NCI-H345 (cell line): ENCODE results near the gene LDLRAD4.
A peak's percentile ranks its signal among the peaks of the same experiment; 100 is the strongest.
"Not testable (repeated sequence)": the region's sequence is repeated elsewhere in the genome, so short reads cannot be mapped to it uniquely, and the experiment has no call there.

ENCODE experiments used
- DNase-seq: peaks from one replicate; lab custom pipeline; 2025; lab: John Stamatoyannopoulos, UW

The LDLRAD4 gene

GRCh38 chr18:13487237-13487636, 268.7 kb downstream of the LDLRAD4 start:
- no peak for DNase-seq

GRCh38 chr18:13488281-13488929, 269.8 kb downstream of the LDLRAD4 start:
- no peak for DNase-seq

GRCh38 chr18:13489303-13489702, 270.7 kb downstream of the LDLRAD4 start:
- not testable (repeated sequence) for DNase-seq

- no peak for DNase-seq
Observed at GRCh38 chr18:13491138-13491537, 272.6 kb downstream of the LDLRAD4 start.

GRCh38 chr18:13492314-13492713, 273.8 kb downstream of the LDLRAD4 start:
- no peak for DNase-seq

- DNase-seq: no peak
Observed at GRCh38 chr18:13493079-13493478, 274.5 kb downstream of the LDLRAD4 start.

- no peak for DNase-seq
Observed at GRCh38 chr18:13493725-13494124, 275.2 kb downstream of the LDLRAD4 start.

GRCh38 chr18:13494871-13495445, 276.4 kb downstream of the LDLRAD4 start:
- no peak for DNase-seq

GRCh38 chr18:13495961-13496360, 277.4 kb downstream of the LDLRAD4 start:
- no peak for DNase-seq

GRCh38 chr18:13496691-13497281, 278.2 kb downstream of the LDLRAD4 start:
- no peak for DNase-seq

GRCh38 chr18:13499803-13500202, 281.2 kb downstream of the LDLRAD4 start:
- no peak for DNase-seq

- peak; percentile 92 for DNase-seq
Observed at GRCh38 chr18:13500227-13500865, 281.8 kb downstream of the LDLRAD4 start.

- DNase-seq: peak; percentile 84
Observed at GRCh38 chr18:13500869-13501542, 282.4 kb downstream of the LDLRAD4 start.

GRCh38 chr18:13501543-13501887, 283.0 kb downstream of the LDLRAD4 start:
- DNase-seq: no peak

- DNase-seq: no peak
Observed at GRCh38 chr18:13501891-13502290, 283.3 kb downstream of the LDLRAD4 start.

GRCh38 chr18:13502585-13502984, 284.0 kb downstream of the LDLRAD4 start:
- peak; percentile 5 for DNase-seq

GRCh38 chr18:13503836-13504235, 285.3 kb downstream of the LDLRAD4 start:
- no peak for DNase-seq

- DNase-seq: no peak
Observed at GRCh38 chr18:13505780-13506345, 287.3 kb downstream of the LDLRAD4 start.

- DNase-seq: no peak
Observed at GRCh38 chr18:13510594-13510993, 292.0 kb downstream of the LDLRAD4 start.

GRCh38 chr18:13511961-13512577, 293.5 kb downstream of the LDLRAD4 start:
- no peak for DNase-seq

GRCh38 chr18:13513021-13513420, 294.5 kb downstream of the LDLRAD4 start:
- peak; percentile 11 for DNase-seq

- no peak for DNase-seq
Observed at GRCh38 chr18:13513481-13513880, 294.9 kb downstream of the LDLRAD4 start.
